ENCODE data around the gene KRT27.
"Not testable (repeated sequence)": the region's sequence is repeated elsewhere in the genome, so short reads cannot be mapped to it uniquely, and the experiment has no call there.

The KRT27 gene

GRCh38 chr17:40772101-40772500 is 10.2 kb downstream of the KRT27 start, which contains the start of gene KRT26:
TSS of gene KRT26 (minus strand) at chr17:40772201. CDS start at chr17:40772113, 88 bp downstream.
- no peak for TF ChIP-seq JUND (IDR thresholded peaks at IDR 0.05; ENCODE audit: low read depth)
- no peak for DNase-seq (ENCODE audit: low read depth in 1 of 2, low spot score in 1 of 2)
- in situ Hi-C loops (cut with HindIII; ENCODE audit: low pct_unique_long_range_greater_than_20kb, low sequenced_read_pairs) = no loop called here

GRCh38 chr17:40765657-40766056 is 16.7 kb downstream of the KRT27 start:
- DNase-seq (ENCODE audit: low read depth in 1 of 2, low spot score in 1 of 2) = no peak
- in situ Hi-C loops (cut with HindIII; ENCODE audit: low pct_unique_long_range_greater_than_20kb, low sequenced_read_pairs) = no loop called here
- no peak for TF ChIP-seq JUND (IDR thresholded peaks at IDR 0.05; ENCODE audit: low read depth)

GRCh38 chr17:40763752-40764151 is 18.6 kb downstream of the KRT27 start:
- DNase-seq (ENCODE audit: low read depth in 1 of 2, low spot score in 1 of 2) = no peak
- in situ Hi-C loops (cut with HindIII; ENCODE audit: low pct_unique_long_range_greater_than_20kb, low sequenced_read_pairs) = no loop called here
- TF ChIP-seq JUND (IDR thresholded peaks at IDR 0.05; ENCODE audit: low read depth) = no peak

GRCh38 chr17:40760105-40761016 is 22.0 kb downstream of the KRT27 start:
- DNase-seq (ENCODE audit: low read depth in 1 of 2, low spot score in 1 of 2) = no peak
- in situ Hi-C loops (cut with HindIII; ENCODE audit: low pct_unique_long_range_greater_than_20kb, low sequenced_read_pairs) = no loop called here
- no peak for TF ChIP-seq JUND (IDR thresholded peaks at IDR 0.05; ENCODE audit: low read depth)

- no peak for TF ChIP-seq JUND (IDR thresholded peaks at IDR 0.05; ENCODE audit: low read depth)
- in situ Hi-C loops (cut with HindIII; ENCODE audit: low pct_unique_long_range_greater_than_20kb, low sequenced_read_pairs) = no loop called here
Observed at GRCh38 chr17:40755231-40755630, 27.1 kb downstream of the KRT27 start, which contains the start of gene KRT25. TSS of gene KRT25 (minus strand) at chr17:40755331. CDS start at chr17:40755271, 60 bp downstream.

GRCh38 chr17:40753804-40754203 is 28.5 kb downstream of the KRT27 start:
- in situ Hi-C loops (cut with HindIII; ENCODE audit: low pct_unique_long_range_greater_than_20kb, low sequenced_read_pairs) = no loop called here
- TF ChIP-seq JUND (IDR thresholded peaks at IDR 0.05; ENCODE audit: low read depth) = no peak
- no peak for DNase-seq (ENCODE audit: low read depth in 1 of 2, low spot score in 1 of 2)

More at GRCh38 chr17:40755231-40755630, 27.1 kb downstream of the KRT27 start, which contains the start of gene KRT25:
- DNase-seq (ENCODE audit: low read depth in 1 of 2, low spot score in 1 of 2) = no peak

GRCh38 chr17:40751065-40751464 is 31.3 kb downstream of the KRT27 start:
- in situ Hi-C loops (cut with HindIII; ENCODE audit: low pct_unique_long_range_greater_than_20kb, low sequenced_read_pairs) = no loop called here
- DNase-seq (ENCODE audit: low read depth in 1 of 2, low spot score in 1 of 2) = no peak
- no peak for TF ChIP-seq JUND (IDR thresholded peaks at IDR 0.05; ENCODE audit: low read depth)

GRCh38 chr17:40750391-40750790 is 32.0 kb downstream of the KRT27 start:
- no peak for TF ChIP-seq JUND (IDR thresholded peaks at IDR 0.05; ENCODE audit: low read depth)
- in situ Hi-C loops (cut with HindIII; ENCODE audit: low pct_unique_long_range_greater_than_20kb, low sequenced_read_pairs) = no loop called here
- DNase-seq (ENCODE audit: low read depth in 1 of 2, low spot score in 1 of 2) = no peak

- in situ Hi-C loops (cut with HindIII; ENCODE audit: low pct_unique_long_range_greater_than_20kb, low sequenced_read_pairs); DNase-seq (ENCODE audit: low read depth in 1 of 2, low spot score in 1 of 2): not testable (repeated sequence)
Observed at GRCh38 chr17:40748666-40749065, 33.7 kb downstream of the KRT27 start.

GRCh38 chr17:40738553-40738952 is 43.8 kb downstream of the KRT27 start:
- no peak for TF ChIP-seq JUND (IDR thresholded peaks at IDR 0.05; ENCODE audit: low read depth)
- DNase-seq (ENCODE audit: low read depth in 1 of 2, low spot score in 1 of 2) = no peak
- in situ Hi-C loops (cut with HindIII; ENCODE audit: low pct_unique_long_range_greater_than_20kb, low sequenced_read_pairs) = no loop called here

- in situ Hi-C loops (cut with HindIII; ENCODE audit: low pct_unique_long_range_greater_than_20kb, low sequenced_read_pairs) = no loop called here
- no peak for TF ChIP-seq JUND (IDR thresholded peaks at IDR 0.05; ENCODE audit: low read depth)
- DNase-seq (ENCODE audit: low read depth in 1 of 2, low spot score in 1 of 2) = no peak
Observed at GRCh38 chr17:40735016-40735415, 47.3 kb downstream of the KRT27 start.

GRCh38 chr17:40734018-40734417 is 48.3 kb downstream of the KRT27 start:
- no peak for DNase-seq (ENCODE audit: low read depth in 1 of 2, low spot score in 1 of 2)
- no peak for TF ChIP-seq JUND (IDR thresholded peaks at IDR 0.05; ENCODE audit: low read depth)
- in situ Hi-C loops (cut with HindIII; ENCODE audit: low pct_unique_long_range_greater_than_20kb, low sequenced_read_pairs) = no loop called here

- TF ChIP-seq JUND (IDR thresholded peaks at IDR 0.05; ENCODE audit: low read depth) = no peak
- DNase-seq (ENCODE audit: low read depth in 1 of 2, low spot score in 1 of 2) = no peak
- in situ Hi-C loops (cut with HindIII; ENCODE audit: low pct_unique_long_range_greater_than_20kb, low sequenced_read_pairs) = no loop called here
Observed at GRCh38 chr17:40730970-40731369, 51.4 kb downstream of the KRT27 start.
